H1 (cell line): Measurements from ENCODE around the gene MED23.

Experiments used
- ATF3 ChIP-seq: IDR thresholded peaks from 2 replicates; pipeline ENCODE4 v1.6.1; 2011; ENCODE audit warnings: low read depth, mild to moderate bottlenecking, low read length; ENCODE audit not compliant: insufficient read depth
- BRCA1 ChIP-seq: IDR thresholded peaks from 2 replicates; pipeline ENCODE4 v1.6.1; 2012; ENCODE audit warnings: low read depth, low read length, improper control_type of control experiment
- CTCF ChIP-seq, 3 experiments: IDR thresholded peaks; 1 replicate in 2 of 3; 2 replicates in 1 of 3; pipeline versions ENCODE4 v1.5.1 to v1.6.1; 2011; ENCODE audit warnings: low read length in 3 of 3, mild to moderate bottlenecking in 3 of 3, inconsistent platforms in 2 of 3, low read depth in 1 of 3, moderate library complexity in 1 of 3; ENCODE audit not compliant: insufficient read depth in 1 of 3; ENCODE audit errors: control extremely low read depth in 1 of 3
- PHF8 ChIP-seq: fragments of 200-600 bp; sonication (generic); conservative IDR thresholded peaks from 2 replicates; pipeline ENCODE4 v1.7.1; 2012; ENCODE audit warnings: low read depth, mild to moderate bottlenecking, inconsistent platforms, low read length, moderate library complexity
- POLR2A ChIP-seq, 2 experiments: IDR thresholded peaks; 1 replicate in 1 of 2; 2 replicates in 1 of 2; pipeline ENCODE4 v1.6.1; 2011; ENCODE audit warnings: low read depth in 2 of 2, low read length in 2 of 2, mild to moderate bottlenecking in 2 of 2; ENCODE audit errors: control extremely low read depth in 1 of 2
- RAD21 ChIP-seq, 2 experiments: IDR thresholded peaks in 1 of 2; conservative IDR thresholded peaks in 1 of 2; 2 replicates each; pipeline ENCODE4 v1.6.1; 2011; ENCODE audit warnings: low read depth in 2 of 2, low read length in 2 of 2, improper control_type of control experiment in 1 of 2, inconsistent platforms in 1 of 2, mild to moderate bottlenecking in 1 of 2, moderate library complexity in 1 of 2
- TBP ChIP-seq: IDR thresholded peaks from 2 replicates; pipeline ENCODE4 v1.6.1; 2011; ENCODE audit warnings: low read depth, low read length, improper control_type of control experiment

- TF ChIP-seq BRCA1: no peak
- no peak for TF ChIP-seq TBP
- TF ChIP-seq POLR2A (IDR thresholded peaks at IDR 0.05; ENCODE audit: control extremely low read depth in 1 of 2, low read depth in 2 of 2, low read length in 2 of 2): no peak
- no peak for TF ChIP-seq CTCF (IDR thresholded peaks at IDR 0.05; ENCODE audit: control extremely low read depth in 1 of 3, insufficient read depth in 1 of 3, low read depth in 1 of 3, low read length in 3 of 3)
- TF ChIP-seq ATF3: no peak
- TF ChIP-seq RAD21 (IDR thresholded peaks at IDR 0.05 in 1 of 2, conservative IDR thresholded peaks at IDR 0.05 in 1 of 2; ENCODE audit: low read depth in 2 of 2, low read length in 2 of 2): no peak
- no peak for TF ChIP-seq PHF8
These were observed 34.0 kb downstream of the MED23 start for GRCh38 chr6:131594074-131594473.
